Neural crest cell (in vitro differentiated cells): ENCODE data around the gene PCDHA10. TPM values are rescaled to one million over a fixed set of nuclear protein-coding genes. Genes with fewer than 3 reads are reported as not detected.

Experiments
- DNase-seq: peaks from one replicate; pipeline ENCODE4 v3.0.0; 2021; ENCODE audit warnings: low read depth, mixed read lengths, low spot score
- H3K27ac Mint-ChIP-seq: one replicate; pipeline ENCODE4 v1.8.0; 2021; ENCODE audit warnings: mild to moderate bottlenecking, mixed read lengths; ENCODE audit not compliant: unreplicated experiment
- H3K27me3 Mint-ChIP-seq: 2 replicates; pipeline ENCODE4 v1.8.0; 2021; ENCODE audit warnings: low read depth, mild to moderate bottlenecking, mixed read lengths
- H3K36me3 Mint-ChIP-seq: 2 replicates; pipeline ENCODE4 v1.8.0; 2021; ENCODE audit warnings: low read depth, mild to moderate bottlenecking, mixed read lengths
- H3K4me1 Mint-ChIP-seq: 2 replicates; pipeline ENCODE4 v1.8.0; 2021; ENCODE audit warnings: mixed read lengths
- H3K4me3 Mint-ChIP-seq: one replicate; pipeline ENCODE4 v1.8.0; 2021; ENCODE audit warnings: mild to moderate bottlenecking, mixed read lengths
- H3K9me3 Mint-ChIP-seq: 2 replicates; pipeline ENCODE4 v1.8.0; 2021; ENCODE audit warnings: mixed read lengths
- CTCF ChIP-seq: fragments of 200-600 bp; sonication (generic); conservative IDR thresholded peaks from 2 replicates; pipeline ENCODE4 v1.5.0; 2021; ENCODE audit warnings: antibody characterized with exemption, mild to moderate bottlenecking
- total RNA-seq: library from RNA; stranded (reverse); gene quantifications from 2 replicates; pipeline ENCODE4 v1.2.1, GENCODE V29; 2021

Gene PCDHA10
- total RNA-seq, 1 donor from 2014 or later, result 7.3 TPM

- no peak for DNase-seq
- Mint-ChIP-seq H3K4me3 (no peak overlapping the region), H3K9me3 (peaks cover 19% of the 10 kb centered on the region), H3K27me3 (no peaks in the 10 kb centered on the region), H3K4me1 (no peaks in the 10 kb centered on the region), H3K36me3 (peaks cover 27% of the 10 kb centered on the region), H3K27ac (no peak overlapping the region)
- no peak for TF ChIP-seq CTCF
These were observed 60.6 kb downstream of the PCDHA10 start for GRCh38 chr5:140916325-140916724.

Other genes starting within 250 kb of the PCDHA10 start
- gene CD14, start 222.7 kb upstream of the PCDHA10 start, total RNA-seq, result 0.28 and 0.55 TPM in 2 replicates
- gene TMCO6, start 216.4 kb upstream of the PCDHA10 start, total RNA-seq, result 25.2 and 27.4 TPM in 2 replicates
- 62.7 and 69.7 TPM in 2 replicates for gene NDUFA2, start 208.3 kb upstream of the PCDHA10 start, total RNA-seq
- gene IK, start 208.1 kb upstream of the PCDHA10 start, total RNA-seq, result 80.0 and 87.3 TPM in 2 replicates
- 23.6 and 24.0 TPM in 2 replicates for gene WDR55, start 191.0 kb upstream of the PCDHA10 start, total RNA-seq
- gene DND1, start 182.3 kb upstream of the PCDHA10 start, total RNA-seq, result 4.2 and 4.6 TPM in 2 replicates
- 92.7 and 98.7 TPM in 2 replicates for gene HARS1, start 164.5 kb upstream of the PCDHA10 start, total RNA-seq
- 31.8 and 33.2 TPM in 2 replicates for gene HARS2, start 164.4 kb upstream of the PCDHA10 start, total RNA-seq
- gene ZMAT2, start 155.4 kb upstream of the PCDHA10 start, total RNA-seq, result 53.0 and 55.0 TPM in 2 replicates
- 0.07 TPM in 1 of 2 replicates, not detected in the other for gene PCDHA1, start 69.8 kb upstream of the PCDHA10 start, total RNA-seq
- 1.2 TPM in 2 replicates for gene PCDHA2, start 61.0 kb upstream of the PCDHA10 start, total RNA-seq
- 0.32 and 0.37 TPM in 2 replicates for gene PCDHA3, start 54.8 kb upstream of the PCDHA10 start, total RNA-seq
- 9.0 and 9.9 TPM in 2 replicates for gene PCDHA4, start 48.8 kb upstream of the PCDHA10 start, total RNA-seq
- gene PCDHA5, start 34.3 kb upstream of the PCDHA10 start, total RNA-seq, result 1.3 and 1.4 TPM in 2 replicates
- 11.4 and 12.1 TPM in 2 replicates for gene PCDHA6, start 27.9 kb upstream of the PCDHA10 start, total RNA-seq
- gene PCDHA7, start 21.6 kb upstream of the PCDHA10 start, total RNA-seq, result 1.9 and 2.3 TPM in 2 replicates
- gene PCDHA8, start 14.7 kb upstream of the PCDHA10 start, total RNA-seq, result 1.9 and 2.3 TPM in 2 replicates
- 1.4 TPM in 2 replicates for gene PCDHA9, start 7.5 kb upstream of the PCDHA10 start, total RNA-seq
- 6.5 and 6.8 TPM in 2 replicates for gene PCDHA11, start 13.1 kb downstream of the PCDHA10 start, total RNA-seq
- gene PCDHA12, start 19.4 kb downstream of the PCDHA10 start, total RNA-seq, result 5.5 and 6.6 TPM in 2 replicates
- 1.2 and 1.3 TPM in 2 replicates for gene PCDHA13, start 26.2 kb downstream of the PCDHA10 start, total RNA-seq
- gene PCDHAC1, start 70.4 kb downstream of the PCDHA10 start, total RNA-seq, result 4.1 and 4.4 TPM in 2 replicates
- gene PCDHAC2, start 110.6 kb downstream of the PCDHA10 start, total RNA-seq, result 1.8 and 1.9 TPM in 2 replicates
- gene PCDHB1, start 195.5 kb downstream of the PCDHA10 start, total RNA-seq, result 0.14 and 0.23 TPM in 2 replicates
- 52.6 and 57.8 TPM in 2 replicates for gene PCDHB2, start 238.7 kb downstream of the PCDHA10 start, total RNA-seq
- 5.4 and 5.7 TPM in 2 replicates for gene PCDHB3, start 244.6 kb downstream of the PCDHA10 start, total RNA-seq